GM12878 (cell line): ENCODE results near the gene NIN. TPM values are rescaled to one million over a fixed set of nuclear protein-coding genes. Genes with fewer than 3 reads are reported as not detected.

Experiments
- CHD2 ChIP-seq: IDR thresholded peaks from 2 replicates; pipeline ENCODE4 v1.6.1; 2011; ENCODE audit warnings: low read depth, low read length, improper control_type of control experiment, borderline replicate concordance
- HCFC1 ChIP-seq: fragments of 150-350 bp; IDR thresholded peaks from 2 replicates; pipeline ENCODE4 v1.6.1; 2014; ENCODE audit warnings: low read length
- IKZF1 ChIP-seq: fragments of 450-650 bp; conservative IDR thresholded peaks from 2 replicates; pipeline ENCODE4 v1.6.1; 2017; ENCODE audit warnings: antibody characterized with exemption, mild to moderate bottlenecking
- MYB ChIP-seq: fragments of 150-350 bp; IDR thresholded peaks from 2 replicates; pipeline ENCODE4 v1.6.1; 2014; ENCODE audit warnings: mild to moderate bottlenecking, low read depth, low read length, borderline replicate concordance
- NFYA ChIP-seq: IDR thresholded peaks from 2 replicates; pipeline ENCODE4 v1.6.1; 2011; ENCODE audit warnings: low read depth, mild to moderate bottlenecking, low read length, improper control_type of control experiment, borderline replicate concordance
- PAX8 ChIP-seq: fragments of 450-650 bp; IDR thresholded peaks from 2 replicates; pipeline ENCODE4 v1.6.1; 2017; ENCODE audit warnings: mild to moderate bottlenecking, moderate library complexity
- SPI1 ChIP-seq: IDR thresholded peaks from 2 replicates; pipeline ENCODE4 v1.6.1; 2011; ENCODE audit warnings: low read depth, mild to moderate bottlenecking, low read length, moderate library complexity, borderline replicate concordance; ENCODE audit not compliant: insufficient read depth
- SREBF1 ChIP-seq: IDR thresholded peaks from 2 replicates; pipeline ENCODE4 v1.6.1; 2012; ENCODE audit warnings: mild to moderate bottlenecking, low read length
- ZNF24 ChIP-seq: fragments of 450-650 bp; IDR thresholded peaks from 2 replicates; pipeline ENCODE4 v1.6.1; 2017; ENCODE audit warnings: antibody characterized with exemption, mild to moderate bottlenecking
- ZNF384 ChIP-seq: IDR thresholded peaks from 2 replicates; pipeline ENCODE4 v1.6.1; 2012; ENCODE audit warnings: low read depth, mild to moderate bottlenecking, low read length, improper control_type of control experiment, borderline replicate concordance
- polyA plus RNA-seq, 11 experiments: library from polyadenylated mRNA; depleted of rRNA in 4 of 11; unstranded in 6 of 11; stranded (reverse) in 5 of 11; fragments of >200 nt; fragmentation: Nextera tagmentation in 4 of 11; fragmentation: Illumina TruSeq in 1 of 11; extraction: Ambion mirVana in 4 of 11; extraction: Trizol in 1 of 11; gene quantifications; 1 replicate in 1 of 11; 2 replicates in 10 of 11; pipeline versions ENCODE4 v1.2.1 to v1.2.3, GENCODE V29; 2011 to 2016; ENCODE audit warnings: inconsistent platforms in 2 of 11, missing spikeins in 2 of 11, low read depth in 1 of 11
- total RNA-seq, 4 experiments: library from RNA; depleted of rRNA in 3 of 4; stranded (reverse); fragments of >200 nt in 3 of 4; fragmentation: Illumina TruSeq in 1 of 4; extraction: Trizol in 1 of 4; gene quantifications; 2 replicates each; pipeline versions ENCODE4 v1.2.1 to v1.2.3, GENCODE V29; 2013 to 2021
- TF ChIP-seq, protein P1 (sequence below): fragments of 450-650 bp; IDR thresholded peaks from 2 replicates; pipeline ENCODE4 v1.6.1; 2017; ENCODE audit warnings: low read depth, mild to moderate bottlenecking, moderate library complexity
- TF ChIP-seq, protein P2 (sequence below): IDR thresholded peaks from 2 replicates; pipeline ENCODE4 v1.6.1; 2012; ENCODE audit warnings: low read length, inconsistent platforms
- TF ChIP-seq, protein P3 (sequence below): fragments of 450-650 bp; formaldehyde crosslinking; IDR thresholded peaks from 2 replicates; pipeline ENCODE4 v1.5.0; 2022; ENCODE audit warnings: mild to moderate bottlenecking, missing genetic modification characterization
- TF ChIP-seq, protein P4 (sequence below): fragments of 450-650 bp; IDR thresholded peaks from 2 replicates; pipeline ENCODE4 v1.6.1; 2017; ENCODE audit warnings: mild to moderate bottlenecking, moderate library complexity
- TF ChIP-seq, protein P5 (sequence below): fragments of 450-650 bp; IDR thresholded peaks from 2 replicates; pipeline ENCODE4 v1.6.1; 2018; ENCODE audit warnings: borderline replicate concordance, mild to moderate bottlenecking; ENCODE audit not compliant: partially characterized antibody

NIN gene
- total and polyA plus RNA-seq, 10 of the 15 experiments (the other 5 are each of a cell fraction or from before 2014, with no cell fraction given) = 16.2 to 135 (median 70.3) TPM

DNA sequence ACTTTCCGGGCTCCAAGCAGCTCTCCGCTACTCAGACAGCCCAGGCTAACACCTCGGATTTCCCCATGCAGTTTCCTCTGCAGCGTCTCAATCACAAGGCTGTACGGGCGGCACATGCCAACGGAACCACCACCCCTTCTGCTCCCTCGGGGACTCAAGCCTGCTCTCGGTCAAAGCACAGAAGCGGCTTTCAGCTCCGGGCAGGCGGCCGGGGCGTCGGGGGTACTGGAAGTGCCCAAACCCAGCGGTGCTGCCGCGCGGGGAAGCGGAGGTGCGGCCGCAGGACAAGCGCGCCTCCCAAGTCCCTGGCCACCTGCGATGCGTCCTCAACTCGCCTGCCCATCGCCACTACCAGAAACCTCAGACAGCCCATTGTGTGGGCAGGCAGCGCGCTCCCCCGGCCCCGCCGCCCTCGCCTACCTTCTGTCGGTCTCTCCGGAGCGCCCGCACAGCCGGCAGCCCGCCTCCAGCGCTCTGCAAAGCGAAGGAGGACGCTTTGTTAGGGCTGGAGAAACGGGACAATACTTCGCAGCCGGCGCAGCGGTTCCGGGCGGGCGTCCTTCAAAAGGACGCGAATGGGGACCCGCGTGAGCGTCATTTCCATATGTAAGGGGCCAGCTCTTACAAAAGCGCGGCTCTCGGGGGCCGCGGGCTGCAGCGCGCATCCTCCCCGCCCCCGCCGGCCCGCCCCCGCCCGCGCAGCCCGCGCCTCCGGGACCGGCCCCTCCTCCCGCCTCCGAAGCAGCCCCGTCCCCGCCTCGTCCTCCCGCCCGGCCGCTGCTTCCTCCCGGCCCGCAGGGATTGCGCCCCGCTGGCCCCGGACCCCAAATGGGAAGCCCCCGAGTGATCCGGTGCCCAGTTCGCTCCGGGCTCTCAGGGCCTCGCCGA is 674 bp downstream of the NIN start (continued):
- TF ChIP-seq, protein P1, sequence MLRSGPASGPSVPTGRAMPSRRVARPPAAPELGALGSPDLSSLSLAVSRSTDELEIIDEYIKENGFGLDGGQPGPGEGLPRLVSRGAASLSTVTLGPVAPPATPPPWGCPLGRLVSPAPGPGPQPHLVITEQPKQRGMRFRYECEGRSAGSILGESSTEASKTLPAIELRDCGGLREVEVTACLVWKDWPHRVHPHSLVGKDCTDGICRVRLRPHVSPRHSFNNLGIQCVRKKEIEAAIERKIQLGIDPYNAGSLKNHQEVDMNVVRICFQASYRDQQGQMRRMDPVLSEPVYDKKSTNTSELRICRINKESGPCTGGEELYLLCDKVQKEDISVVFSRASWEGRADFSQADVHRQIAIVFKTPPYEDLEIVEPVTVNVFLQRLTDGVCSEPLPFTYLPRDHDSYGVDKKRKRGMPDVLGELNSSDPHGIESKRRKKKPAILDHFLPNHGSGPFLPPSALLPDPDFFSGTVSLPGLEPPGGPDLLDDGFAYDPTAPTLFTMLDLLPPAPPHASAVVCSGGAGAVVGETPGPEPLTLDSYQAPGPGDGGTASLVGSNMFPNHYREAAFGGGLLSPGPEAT = 0 out of 2 replicates have a peak, but pooled peaks have one; percentile 40
- no peak for TF ChIP-seq SPI1
- TF ChIP-seq, protein P2, sequence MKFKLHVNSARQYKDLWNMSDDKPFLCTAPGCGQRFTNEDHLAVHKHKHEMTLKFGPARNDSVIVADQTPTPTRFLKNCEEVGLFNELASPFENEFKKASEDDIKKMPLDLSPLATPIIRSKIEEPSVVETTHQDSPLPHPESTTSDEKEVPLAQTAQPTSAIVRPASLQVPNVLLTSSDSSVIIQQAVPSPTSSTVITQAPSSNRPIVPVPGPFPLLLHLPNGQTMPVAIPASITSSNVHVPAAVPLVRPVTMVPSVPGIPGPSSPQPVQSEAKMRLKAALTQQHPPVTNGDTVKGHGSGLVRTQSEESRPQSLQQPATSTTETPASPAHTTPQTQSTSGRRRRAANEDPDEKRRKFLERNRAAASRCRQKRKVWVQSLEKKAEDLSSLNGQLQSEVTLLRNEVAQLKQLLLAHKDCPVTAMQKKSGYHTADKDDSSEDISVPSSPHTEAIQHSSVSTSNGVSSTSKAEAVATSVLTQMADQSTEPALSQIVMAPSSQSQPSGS = no peak
- no peak for TF ChIP-seq NFYA
- TF ChIP-seq, protein P3, sequence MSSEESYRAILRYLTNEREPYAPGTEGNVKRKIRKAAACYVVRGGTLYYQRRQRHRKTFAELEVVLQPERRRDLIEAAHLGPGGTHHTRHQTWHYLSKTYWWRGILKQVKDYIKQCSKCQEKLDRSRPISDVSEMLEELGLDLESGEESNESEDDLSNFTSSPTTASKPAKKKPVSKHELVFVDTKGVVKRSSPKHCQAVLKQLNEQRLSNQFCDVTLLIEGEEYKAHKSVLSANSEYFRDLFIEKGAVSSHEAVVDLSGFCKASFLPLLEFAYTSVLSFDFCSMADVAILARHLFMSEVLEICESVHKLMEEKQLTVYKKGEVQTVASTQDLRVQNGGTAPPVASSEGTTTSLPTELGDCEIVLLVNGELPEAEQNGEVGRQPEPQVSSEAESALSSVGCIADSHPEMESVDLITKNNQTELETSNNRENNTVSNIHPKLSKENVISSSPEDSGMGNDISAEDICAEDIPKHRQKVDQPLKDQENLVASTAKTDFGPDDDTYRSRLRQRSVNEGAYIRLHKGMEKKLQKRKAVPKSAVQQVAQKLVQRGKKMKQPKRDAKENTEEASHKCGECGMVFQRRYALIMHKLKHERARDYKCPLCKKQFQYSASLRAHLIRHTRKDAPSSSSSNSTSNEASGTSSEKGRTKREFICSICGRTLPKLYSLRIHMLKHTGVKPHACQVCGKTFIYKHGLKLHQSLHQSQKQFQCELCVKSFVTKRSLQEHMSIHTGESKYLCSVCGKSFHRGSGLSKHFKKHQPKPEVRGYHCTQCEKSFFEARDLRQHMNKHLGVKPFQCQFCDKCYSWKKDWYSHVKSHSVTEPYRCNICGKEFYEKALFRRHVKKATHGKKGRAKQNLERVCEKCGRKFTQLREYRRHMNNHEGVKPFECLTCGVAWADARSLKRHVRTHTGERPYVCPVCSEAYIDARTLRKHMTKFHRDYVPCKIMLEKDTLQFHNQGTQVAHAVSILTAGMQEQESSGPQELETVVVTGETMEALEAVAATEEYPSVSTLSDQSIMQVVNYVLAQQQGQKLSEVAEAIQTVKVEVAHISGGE (CRISPR knock-in tag) = no peak
- TF ChIP-seq HCFC1 = no peak
- TF ChIP-seq PAX8 = no peak
- no peak for TF ChIP-seq MYB
- no peak for TF ChIP-seq ZNF24
- TF ChIP-seq CHD2 = 0 out of 2 replicates have a peak, but pooled peaks have one; percentile 18
- TF ChIP-seq, protein P4, sequence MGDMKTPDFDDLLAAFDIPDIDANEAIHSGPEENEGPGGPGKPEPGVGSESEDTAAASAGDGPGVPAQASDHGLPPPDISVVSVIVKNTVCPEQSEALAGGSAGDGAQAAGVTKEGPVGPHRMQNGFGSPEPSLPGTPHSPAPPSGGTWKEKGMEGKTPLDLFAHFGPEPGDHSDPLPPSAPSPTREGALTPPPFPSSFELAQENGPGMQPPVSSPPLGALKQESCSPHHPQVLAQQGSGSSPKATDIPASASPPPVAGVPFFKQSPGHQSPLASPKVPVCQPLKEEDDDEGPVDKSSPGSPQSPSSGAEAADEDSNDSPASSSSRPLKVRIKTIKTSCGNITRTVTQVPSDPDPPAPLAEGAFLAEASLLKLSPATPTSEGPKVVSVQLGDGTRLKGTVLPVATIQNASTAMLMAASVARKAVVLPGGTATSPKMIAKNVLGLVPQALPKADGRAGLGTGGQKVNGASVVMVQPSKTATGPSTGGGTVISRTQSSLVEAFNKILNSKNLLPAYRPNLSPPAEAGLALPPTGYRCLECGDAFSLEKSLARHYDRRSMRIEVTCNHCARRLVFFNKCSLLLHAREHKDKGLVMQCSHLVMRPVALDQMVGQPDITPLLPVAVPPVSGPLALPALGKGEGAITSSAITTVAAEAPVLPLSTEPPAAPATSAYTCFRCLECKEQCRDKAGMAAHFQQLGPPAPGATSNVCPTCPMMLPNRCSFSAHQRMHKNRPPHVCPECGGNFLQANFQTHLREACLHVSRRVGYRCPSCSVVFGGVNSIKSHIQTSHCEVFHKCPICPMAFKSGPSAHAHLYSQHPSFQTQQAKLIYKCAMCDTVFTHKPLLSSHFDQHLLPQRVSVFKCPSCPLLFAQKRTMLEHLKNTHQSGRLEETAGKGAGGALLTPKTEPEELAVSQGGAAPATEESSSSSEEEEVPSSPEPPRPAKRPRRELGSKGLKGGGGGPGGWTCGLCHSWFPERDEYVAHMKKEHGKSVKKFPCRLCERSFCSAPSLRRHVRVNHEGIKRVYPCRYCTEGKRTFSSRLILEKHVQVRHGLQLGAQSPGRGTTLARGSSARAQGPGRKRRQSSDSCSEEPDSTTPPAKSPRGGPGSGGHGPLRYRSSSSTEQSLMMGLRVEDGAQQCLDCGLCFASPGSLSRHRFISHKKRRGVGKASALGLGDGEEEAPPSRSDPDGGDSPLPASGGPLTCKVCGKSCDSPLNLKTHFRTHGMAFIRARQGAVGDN = peak; percentile 43
- TF ChIP-seq ZNF384 = no peak
- no peak for TF ChIP-seq SREBF1
- TF ChIP-seq IKZF1 = peak; percentile 53
- TF ChIP-seq, protein P5, sequence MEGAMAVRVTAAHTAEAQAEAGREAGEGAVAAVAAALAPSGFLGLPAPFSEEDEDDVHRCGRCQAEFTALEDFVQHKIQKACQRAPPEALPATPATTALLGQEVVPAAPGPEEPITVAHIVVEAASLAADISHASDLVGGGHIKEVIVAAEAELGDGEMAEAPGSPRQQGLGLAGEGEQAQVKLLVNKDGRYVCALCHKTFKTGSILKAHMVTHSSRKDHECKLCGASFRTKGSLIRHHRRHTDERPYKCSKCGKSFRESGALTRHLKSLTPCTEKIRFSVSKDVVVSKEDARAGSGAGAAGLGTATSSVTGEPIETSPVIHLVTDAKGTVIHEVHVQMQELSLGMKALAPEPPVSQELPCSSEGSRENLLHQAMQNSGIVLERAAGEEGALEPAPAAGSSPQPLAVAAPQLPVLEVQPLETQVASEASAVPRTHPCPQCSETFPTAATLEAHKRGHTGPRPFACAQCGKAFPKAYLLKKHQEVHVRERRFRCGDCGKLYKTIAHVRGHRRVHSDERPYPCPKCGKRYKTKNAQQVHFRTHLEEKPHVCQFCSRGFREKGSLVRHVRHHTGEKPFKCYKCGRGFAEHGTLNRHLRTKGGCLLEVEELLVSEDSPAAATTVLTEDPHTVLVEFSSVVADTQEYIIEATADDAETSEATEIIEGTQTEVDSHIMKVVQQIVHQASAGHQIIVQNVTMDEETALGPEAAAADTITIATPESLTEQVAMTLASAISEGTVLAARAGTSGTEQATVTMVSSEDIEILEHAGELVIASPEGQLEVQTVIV = no peak
